GM19438 (cell line): ENCODE data around the gene ZNF629.
A peak's percentile ranks its signal among the peaks of the same experiment; 100 is the strongest.

Source experiments
- ATAC-seq: cut with Tn5 transposase; IDR thresholded peaks from one replicate; pipeline ENCODE4 v1.9.1; 2021; ENCODE audit warnings: low read depth; ENCODE audit not compliant: unreplicated experiment

The ZNF629 gene

GRCh38 chr16:30750201-30750600, 36.8 kb downstream of the ZNF629 start:
- ATAC-seq: no peak

- ATAC-seq: no peak
These were observed 38.2 kb downstream of the ZNF629 start for GRCh38 chr16:30748634-30749445.

- ATAC-seq: peak; percentile 98
These were observed 39.0 kb downstream of the ZNF629 start, which contains the start of gene PHKG2 for GRCh38 chr16:30747799-30748633. TSS of gene PHKG2 (plus strand) at chr16:30748425. CDS start at chr16:30748821, 396 bp downstream.

GRCh38 chr16:30747331-30747730, 39.7 kb downstream of the ZNF629 start:
- ATAC-seq: no peak

- no peak for ATAC-seq
These were observed 40.3 kb downstream of the ZNF629 start for GRCh38 chr16:30746638-30747175.

- ATAC-seq: no peak
These were observed 41.9 kb downstream of the ZNF629 start for GRCh38 chr16:30745082-30745481.

GRCh38 chr16:30744183-30744582, 42.8 kb downstream of the ZNF629 start:
- ATAC-seq: no peak

- no peak for ATAC-seq
These were observed 43.3 kb downstream of the ZNF629 start for GRCh38 chr16:30743716-30744115.

GRCh38 chr16:30741461-30741914, 45.5 kb downstream of the ZNF629 start:
- no peak for ATAC-seq

GRCh38 chr16:30740364-30741251, 46.4 kb downstream of the ZNF629 start:
- no peak for ATAC-seq

- no peak for ATAC-seq
These were observed 47.7 kb downstream of the ZNF629 start for GRCh38 chr16:30738984-30739951.

GRCh38 chr16:30737794-30738648, 49.0 kb downstream of the ZNF629 start:
- ATAC-seq: no peak

- no peak for ATAC-seq
These were observed 49.8 kb downstream of the ZNF629 start for GRCh38 chr16:30736995-30737793.

- no peak for ATAC-seq
These were observed 55.6 kb downstream of the ZNF629 start for GRCh38 chr16:30731411-30731810.

- no peak for ATAC-seq
These were observed 57.9 kb downstream of the ZNF629 start for GRCh38 chr16:30728899-30729672.
